CD4-positive, alpha-beta T cell treated with Interleukin-1 beta for 1 hour (primary cell): ENCODE data around the gene NDUFC2.

Experiments
- DNase-seq, 2 donors: peaks; one replicate each; pipeline ENCODE4 v3.0.0-alpha.2; 2020 to 2022

NDUFC2 gene

GRCh38 chr11:78025378-78025777 is 54.3 kb downstream of the NDUFC2 start:
- DNase-seq: no peak

- no peak for DNase-seq
These were observed 56.2 kb downstream of the NDUFC2 start for GRCh38 chr11:78023426-78023825.

GRCh38 chr11:78022397-78023396 is 57.0 kb downstream of the NDUFC2 start, which contains the start of gene KCTD14:
Gene KCTD14, minus strand, starts transcription at chr11:78023276. Its CDS starts 27 bp downstream, at chr11:78023249.
- no peak for DNase-seq

DNA sequence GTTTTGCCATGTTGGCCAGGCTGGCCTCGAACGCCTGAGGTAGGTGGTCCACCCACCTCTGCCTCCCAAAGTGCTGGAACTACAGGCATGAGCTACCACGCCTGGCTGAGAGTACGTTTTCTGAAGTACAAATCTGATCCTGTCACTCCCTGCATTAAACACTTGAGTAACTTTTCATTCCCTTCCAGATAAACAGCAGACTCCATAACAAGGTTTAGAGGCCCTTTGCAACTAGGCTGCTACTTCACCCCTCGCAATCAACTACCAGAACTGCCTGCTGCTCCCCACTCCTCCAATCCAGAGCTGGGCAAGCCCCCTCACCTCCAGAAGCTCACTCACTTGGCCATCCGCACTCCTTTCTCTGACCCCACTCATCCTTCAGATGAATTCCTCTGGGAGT is 58.1 kb downstream of the NDUFC2 start:
- DNase-seq: no peak

- no peak for DNase-seq
These were observed 59.4 kb downstream of the NDUFC2 start for GRCh38 chr11:78020246-78020645.

- no peak for DNase-seq
These were observed 59.9 kb downstream of the NDUFC2 start for GRCh38 chr11:78019808-78020207.
